ENCODE data around the gene C16orf46. TPM values are rescaled to one million over a fixed set of nuclear protein-coding genes. Genes with fewer than 3 reads are reported as not detected.

The C16orf46 gene
- total RNA-seq, 4 donors from 2014 or later, result 0.70 to 3.2 (median 1.6) TPM; not detected in 1

DNA sequence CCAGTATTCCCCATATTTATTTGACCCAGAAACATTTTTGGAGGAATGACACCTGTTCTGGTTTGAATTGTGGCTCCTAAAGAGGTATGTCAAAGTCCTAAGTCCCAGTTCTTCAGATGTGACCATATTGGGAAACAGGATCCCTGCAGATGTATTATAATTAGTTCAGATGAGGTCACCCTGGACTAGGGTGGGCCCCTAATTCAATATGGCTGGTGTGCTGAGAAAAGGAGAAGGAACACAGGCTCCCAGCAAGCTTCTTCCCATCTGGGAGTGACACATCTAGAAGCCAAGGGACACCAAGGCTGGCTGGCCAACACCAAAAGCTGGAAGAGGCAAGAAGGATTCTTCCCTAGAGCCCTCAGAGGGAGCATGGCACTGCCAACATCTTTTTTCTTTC lies 22.9 kb upstream of the C16orf46 start:
- TF ChIP-seq, protein P1, sequence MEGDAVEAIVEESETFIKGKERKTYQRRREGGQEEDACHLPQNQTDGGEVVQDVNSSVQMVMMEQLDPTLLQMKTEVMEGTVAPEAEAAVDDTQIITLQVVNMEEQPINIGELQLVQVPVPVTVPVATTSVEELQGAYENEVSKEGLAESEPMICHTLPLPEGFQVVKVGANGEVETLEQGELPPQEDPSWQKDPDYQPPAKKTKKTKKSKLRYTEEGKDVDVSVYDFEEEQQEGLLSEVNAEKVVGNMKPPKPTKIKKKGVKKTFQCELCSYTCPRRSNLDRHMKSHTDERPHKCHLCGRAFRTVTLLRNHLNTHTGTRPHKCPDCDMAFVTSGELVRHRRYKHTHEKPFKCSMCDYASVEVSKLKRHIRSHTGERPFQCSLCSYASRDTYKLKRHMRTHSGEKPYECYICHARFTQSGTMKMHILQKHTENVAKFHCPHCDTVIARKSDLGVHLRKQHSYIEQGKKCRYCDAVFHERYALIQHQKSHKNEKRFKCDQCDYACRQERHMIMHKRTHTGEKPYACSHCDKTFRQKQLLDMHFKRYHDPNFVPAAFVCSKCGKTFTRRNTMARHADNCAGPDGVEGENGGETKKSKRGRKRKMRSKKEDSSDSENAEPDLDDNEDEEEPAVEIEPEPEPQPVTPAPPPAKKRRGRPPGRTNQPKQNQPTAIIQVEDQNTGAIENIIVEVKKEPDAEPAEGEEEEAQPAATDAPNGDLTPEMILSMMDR (IDR thresholded peaks at IDR 0.05), result no peak
- TF ChIP-seq POLR2A (IDR thresholded peaks at IDR 0.05), result no peak
- Histone ChIP-seq H3K4me1 (peaks cover 0 to 3% (median 1%) of the 10 kb centered on the region in 4 donors), H3K4me3 (no peak overlapping the region), H3K27ac (no peak overlapping the region), H3K36me3 (no peaks in the 10 kb centered on the region), H3K9me3 (no peaks in the 10 kb centered on the region), H3K27me3 (no peaks in the 10 kb centered on the region)
- DNase-seq, result peak in 1 of 3 donors; percentile 7

DNA sequence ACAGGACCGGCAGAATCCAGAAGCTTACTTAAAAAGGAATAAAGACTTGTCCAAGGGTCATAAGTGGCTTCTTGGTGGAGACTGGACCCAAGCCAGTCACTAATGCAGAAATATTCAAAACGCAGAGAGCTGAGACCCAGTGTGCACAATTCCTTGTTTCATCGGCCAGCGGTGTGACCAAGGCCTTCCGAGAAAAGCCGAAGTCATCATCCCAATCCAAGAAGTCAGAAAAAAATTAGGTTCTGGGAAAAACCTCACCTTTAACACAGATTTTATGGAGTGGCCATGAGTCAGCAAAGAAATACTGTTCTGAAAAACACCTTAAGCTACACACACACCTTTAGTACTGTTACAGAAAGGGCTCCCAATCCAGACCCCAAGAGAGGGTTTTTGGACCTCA lies 20.2 kb upstream of the C16orf46 start:
- H3K9me3 ChIP-seq, result no peaks in the 10 kb centered on the region
- H3K27me3 ChIP-seq, result no peaks in the 10 kb centered on the region
- H3K27ac ChIP-seq, result no peak overlapping the region
- no peaks in the 10 kb centered on the region for H3K36me3 ChIP-seq
- TF ChIP-seq, protein P1 (IDR thresholded peaks at IDR 0.05), result no peak
- TF ChIP-seq POLR2A (IDR thresholded peaks at IDR 0.05), result no peak
- H3K4me3 ChIP-seq, result no peak overlapping the region
- H3K4me1 ChIP-seq, result peaks cover 0 to 4% (median 1%) of the 10 kb centered on the region in 4 donors
- DNase-seq, result no peak

DNA sequence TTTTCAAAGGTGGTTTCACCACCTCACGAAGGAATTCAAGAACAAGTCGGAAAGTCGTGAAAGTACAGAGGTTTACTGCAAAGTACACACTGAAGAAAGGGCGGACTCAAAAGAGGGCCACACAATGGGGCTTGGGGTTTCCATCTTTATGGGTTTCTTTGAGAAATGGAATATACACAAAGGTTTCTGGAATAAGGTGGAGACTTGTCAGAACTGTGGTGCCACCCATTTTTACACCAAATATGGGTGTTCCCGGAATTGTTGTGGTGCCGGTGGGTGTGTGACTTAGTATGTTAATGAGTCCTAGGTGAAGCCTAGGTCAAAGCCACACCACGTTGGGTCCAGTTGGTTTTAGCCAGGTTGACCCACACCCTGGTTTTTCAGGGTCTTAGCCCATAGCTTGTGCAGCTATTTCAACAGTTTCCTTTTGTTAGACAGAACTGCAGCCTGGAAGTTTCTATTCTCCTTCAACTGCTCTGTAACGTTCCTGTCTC lies 19.7 kb upstream of the C16orf46 start:
- TF ChIP-seq POLR2A (IDR thresholded peaks at IDR 0.05), result no peak
- TF ChIP-seq, protein P1 (IDR thresholded peaks at IDR 0.05), result no peak
- H3K27ac ChIP-seq, result peak overlapping the region in 2 of 4 donors; percentile 30 to 72
- peak in 1 of 3 donors; percentile 50 for DNase-seq

DNA sequence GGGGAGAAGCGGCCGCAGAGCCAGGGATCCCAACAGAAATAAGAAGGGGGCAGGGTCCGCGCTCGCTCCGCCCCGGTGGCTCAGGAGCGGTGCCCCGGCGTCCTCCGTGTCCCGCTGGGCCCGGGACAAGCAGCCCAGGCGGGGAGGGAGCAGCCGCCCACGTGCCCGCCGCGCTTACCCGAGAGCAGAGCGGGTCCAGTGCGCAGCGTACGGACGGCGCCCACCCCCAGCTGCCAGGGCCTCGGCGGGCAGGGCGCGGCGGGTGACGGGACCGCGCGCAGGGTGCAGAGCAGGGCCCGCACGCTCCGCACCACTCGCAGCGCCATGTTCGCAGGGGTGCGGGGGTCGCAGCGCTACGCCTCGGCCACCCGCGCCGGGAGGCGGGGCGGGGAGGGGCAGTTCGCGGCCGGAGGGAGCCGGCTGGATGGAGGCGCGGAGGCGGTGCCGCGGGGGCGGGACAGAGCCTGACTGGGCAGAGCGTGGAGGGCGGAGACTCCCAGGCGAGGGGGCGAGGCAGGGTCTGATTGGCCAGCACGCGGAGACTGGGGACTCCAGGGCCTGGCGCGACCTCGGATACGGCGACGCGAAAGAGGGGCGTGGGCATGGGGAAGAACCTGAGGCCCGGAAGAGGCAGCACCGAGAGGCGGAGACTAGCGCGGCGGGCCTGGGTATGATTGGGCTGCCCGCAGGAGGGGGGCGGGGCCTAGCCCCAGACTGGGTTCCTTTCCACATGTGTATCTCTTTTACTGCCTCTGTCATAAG lies 19.1 kb upstream of the C16orf46 start, which contains the start of gene GCSH:
TSS of gene GCSH (minus strand) at position 443 of the 762 bp plus-strand sequence. CDS start at position 326, 117 bp downstream.
- Histone ChIP-seq H3K36me3 (no peaks in the 10 kb centered on the region), H3K27ac (peak within 1 kb of the TSS; percentile 40 to 78 (median 64)), H3K9me3 (no peaks in the 10 kb centered on the region), H3K4me1 (peaks cover 0 to 4% (median 1%) of the 10 kb centered on the region in 4 donors), H3K27me3 (no peaks in the 10 kb centered on the region), H3K4me3 (peak within 1 kb of the TSS; percentile 66 to 88 (median 78))
- TF ChIP-seq, protein P1 (IDR thresholded peaks at IDR 0.05), result peak in 1 of 6 experiments; percentile 9
- TF ChIP-seq POLR2A (IDR thresholded peaks at IDR 0.05), result no peak
- peak; percentile 98 to 100 (median 99) for DNase-seq

More for the DNA sequence above, 19.7 kb upstream of the C16orf46 start:
- no peaks in the 10 kb centered on the region for H3K27me3 ChIP-seq
- peaks cover 0 to 4% (median 1%) of the 10 kb centered on the region in 4 donors for H3K4me1 ChIP-seq
- no peaks in the 10 kb centered on the region for H3K9me3 ChIP-seq
- no peaks in the 10 kb centered on the region for H3K36me3 ChIP-seq
- peak overlapping the region in 3 of 4 donors; percentile 66 to 88 (median 76) for H3K4me3 ChIP-seq

DNA sequence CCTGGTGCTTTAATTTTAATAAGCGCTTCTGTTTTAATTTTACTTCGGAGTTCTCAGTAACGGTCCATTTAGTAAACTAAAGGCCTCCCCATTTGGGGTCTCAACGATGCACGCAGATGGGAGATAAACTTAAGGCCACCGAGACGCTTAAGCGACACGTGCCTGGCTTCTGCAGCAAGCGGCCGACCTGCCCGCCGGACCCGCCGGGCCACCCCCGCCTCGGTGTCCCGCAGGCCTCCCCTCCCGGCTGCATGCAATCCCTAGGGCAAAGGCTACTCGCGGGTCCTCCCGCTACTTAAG lies 18.6 kb upstream of the C16orf46 start:
- H3K9me3 ChIP-seq, result no peaks in the 10 kb centered on the region
- H3K36me3 ChIP-seq, result no peaks in the 10 kb centered on the region
- H3K27me3 ChIP-seq, result no peaks in the 10 kb centered on the region
- H3K4me3 ChIP-seq, result peak overlapping the region; percentile 66 to 88 (median 78)
- no peak for TF ChIP-seq POLR2A (IDR thresholded peaks at IDR 0.05)
- TF ChIP-seq, protein P1 (IDR thresholded peaks at IDR 0.05), result no peak
- DNase-seq, result no peak
- H3K27ac ChIP-seq, result peak overlapping the region; percentile 40 to 78 (median 64)
- H3K4me1 ChIP-seq, result peaks cover 0 to 4% (median 1%) of the 10 kb centered on the region in 4 donors

Data from Peyer's patch (tissue), 4 donors.